HG02970 (cell line): ENCODE data around the gene ZSCAN21.

ENCODE experiments used
- ATAC-seq: cut with Tn5 transposase; IDR thresholded peaks from one replicate; pipeline ENCODE4 v1.9.1; 2021; ENCODE audit warnings: mild to moderate bottlenecking, moderate library complexity, moderate number of reproducible peaks; ENCODE audit not compliant: unreplicated experiment, low FRiP score

The ZSCAN21 gene

GRCh38 chr7:100093925-100094486, 44.4 kb downstream of the ZSCAN21 start:
- ATAC-seq, result no peak

DNA sequence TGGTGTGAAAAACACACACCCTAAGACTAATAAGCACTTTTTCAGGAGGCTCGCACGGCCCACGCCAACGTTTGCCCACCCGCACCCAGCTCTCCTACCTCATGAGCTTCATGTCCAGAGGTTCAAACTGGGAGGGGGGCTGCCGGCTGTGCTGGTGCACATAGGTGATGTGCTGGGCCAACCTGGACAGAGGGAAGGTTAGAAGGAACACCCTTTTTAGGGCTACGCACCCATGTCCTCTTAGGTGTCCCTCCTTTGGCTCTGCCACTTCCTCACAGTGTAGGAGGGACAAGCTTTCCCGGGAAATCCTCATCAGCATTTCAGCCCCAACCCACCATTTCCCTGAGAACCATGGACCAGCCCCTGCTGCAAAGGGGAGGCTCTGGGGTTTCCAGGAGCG, 45.7 kb downstream of the ZSCAN21 start:
- ATAC-seq, result no peak

- ATAC-seq, result no peak
Observed at GRCh38 chr7:100095704-100096103, 46.1 kb downstream of the ZSCAN21 start.

DNA sequence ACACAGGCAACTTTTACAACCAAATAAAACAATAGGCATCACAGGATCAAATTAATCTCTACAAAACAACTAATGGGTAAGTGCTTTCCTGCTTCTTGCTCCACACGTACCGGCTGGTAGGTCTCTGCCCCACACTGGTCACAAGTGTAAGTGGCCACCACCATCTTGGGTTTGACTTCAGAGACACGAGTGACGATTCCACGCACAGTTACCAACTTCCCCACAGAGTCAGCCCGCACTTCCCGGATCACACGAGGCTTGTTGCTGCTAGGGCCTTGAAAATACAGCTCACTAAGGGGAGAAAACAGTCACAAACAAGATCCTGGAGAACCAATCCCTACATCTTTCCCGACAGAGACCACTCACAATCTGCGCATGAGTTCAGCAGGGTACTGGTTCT, 49.3 kb downstream of the ZSCAN21 start:
- ATAC-seq, result no peak

- ATAC-seq, result no peak
Observed at GRCh38 chr7:100099452-100099851, 49.9 kb downstream of the ZSCAN21 start.

DNA sequence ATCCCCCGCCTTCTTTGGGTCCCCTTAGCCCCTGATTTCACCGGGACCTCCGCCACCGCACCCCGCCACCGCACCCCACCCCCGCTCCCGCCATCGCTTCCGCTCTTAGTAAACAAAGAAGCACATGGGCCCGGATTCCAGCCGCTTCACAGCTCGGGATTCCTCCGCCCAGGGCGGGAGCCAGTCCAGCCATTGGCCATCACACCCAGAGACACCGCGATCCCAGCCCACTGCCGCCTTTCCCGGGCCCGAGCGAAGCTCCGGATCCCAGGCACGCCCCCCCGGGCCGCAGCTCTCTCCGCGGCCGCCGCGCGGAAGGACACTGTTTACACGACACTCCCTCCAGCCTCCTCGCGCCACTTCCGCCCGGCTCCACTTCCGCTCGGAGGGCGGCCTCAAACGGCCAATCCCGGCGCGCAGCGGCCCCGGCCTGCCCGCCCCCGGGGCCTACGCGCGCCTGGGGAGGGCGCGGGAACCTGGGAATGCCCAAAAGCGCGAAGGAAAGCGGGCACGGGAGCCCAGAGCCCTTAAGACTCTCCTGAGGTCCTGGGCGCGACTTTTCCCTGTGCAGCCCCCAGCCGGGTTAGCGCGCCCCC, 50.9 kb downstream of the ZSCAN21 start:
- ATAC-seq, result peak; percentile 64

DNA sequence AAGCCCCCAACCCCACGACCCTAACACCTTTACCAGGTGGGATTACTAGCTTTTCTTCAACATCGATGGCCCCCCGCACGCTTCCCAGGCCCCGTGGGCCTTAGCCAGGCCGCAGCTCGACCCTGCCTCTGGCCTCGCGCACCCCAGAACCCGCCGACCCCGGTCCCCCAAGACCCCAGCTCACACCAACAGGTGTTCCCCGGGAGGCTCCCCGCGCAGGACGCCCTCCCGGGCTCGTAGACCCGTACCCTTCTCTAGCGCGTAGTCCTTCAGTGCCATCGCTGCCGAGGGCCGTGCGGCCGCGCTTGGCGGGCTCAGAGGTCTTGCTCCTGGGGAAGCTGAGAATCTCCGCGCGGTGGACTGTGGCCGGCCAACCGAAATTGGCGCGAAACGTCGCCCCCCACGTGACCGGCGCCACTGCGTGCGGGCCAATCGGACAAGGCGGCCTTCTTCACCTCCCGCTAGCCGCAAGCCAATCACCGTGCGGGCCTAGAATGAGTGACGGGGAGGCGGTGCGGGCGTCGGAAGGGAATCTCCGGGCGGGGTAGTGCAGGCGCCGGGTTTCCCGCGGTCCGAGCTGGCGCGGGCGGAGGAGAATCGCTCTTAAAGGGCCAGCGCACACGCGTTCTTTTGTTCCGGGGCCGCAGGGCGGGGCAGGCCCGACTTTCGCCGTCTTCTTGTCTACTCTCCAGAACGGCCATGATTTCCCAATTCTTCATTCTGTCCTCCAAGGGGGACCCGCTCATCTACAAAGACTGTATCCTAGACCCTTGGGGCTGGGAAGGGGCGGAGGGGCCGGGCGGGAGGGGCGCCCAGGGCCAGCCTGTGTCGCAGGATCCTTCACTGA, 51.7 kb downstream of the ZSCAN21 start, which contains the start of the genes AP4M1 and MCM7:
Gene AP4M1, plus strand, starts transcription at position 628 of the 847 bp plus-strand sequence. Its CDS starts 72 bp downstream, at position 700.
Gene MCM7, minus strand, starts transcription at position 382 of the 847 bp plus-strand sequence. Its CDS starts 103 bp downstream, at position 279.
- ATAC-seq, result peak; percentile 77

- ATAC-seq, result no peak
Observed at GRCh38 chr7:100102950-100103840, 53.6 kb downstream of the ZSCAN21 start.

GRCh38 chr7:100105534-100105933, 56.0 kb downstream of the ZSCAN21 start:
- ATAC-seq, result no peak

DNA sequence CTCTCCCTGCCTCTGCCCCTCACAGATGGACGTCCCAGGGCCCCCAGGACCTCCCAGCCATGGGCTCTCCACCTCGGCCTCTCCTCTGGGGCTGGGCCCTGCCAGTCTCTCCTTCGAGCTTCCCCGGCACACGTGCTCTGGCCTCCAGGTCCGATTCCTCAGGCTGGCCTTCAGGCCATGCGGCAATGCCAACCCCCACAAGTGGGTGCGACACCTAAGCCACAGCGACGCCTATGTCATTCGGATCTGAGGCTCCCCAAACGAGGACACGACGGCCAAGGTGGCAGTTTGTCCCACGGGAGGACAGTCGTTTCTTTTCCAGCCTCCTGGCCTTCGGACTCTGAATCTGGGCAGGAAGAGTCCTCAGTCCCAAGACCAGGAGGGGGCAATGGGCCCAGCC, 57.1 kb downstream of the ZSCAN21 start:
- ATAC-seq, result no peak

DNA sequence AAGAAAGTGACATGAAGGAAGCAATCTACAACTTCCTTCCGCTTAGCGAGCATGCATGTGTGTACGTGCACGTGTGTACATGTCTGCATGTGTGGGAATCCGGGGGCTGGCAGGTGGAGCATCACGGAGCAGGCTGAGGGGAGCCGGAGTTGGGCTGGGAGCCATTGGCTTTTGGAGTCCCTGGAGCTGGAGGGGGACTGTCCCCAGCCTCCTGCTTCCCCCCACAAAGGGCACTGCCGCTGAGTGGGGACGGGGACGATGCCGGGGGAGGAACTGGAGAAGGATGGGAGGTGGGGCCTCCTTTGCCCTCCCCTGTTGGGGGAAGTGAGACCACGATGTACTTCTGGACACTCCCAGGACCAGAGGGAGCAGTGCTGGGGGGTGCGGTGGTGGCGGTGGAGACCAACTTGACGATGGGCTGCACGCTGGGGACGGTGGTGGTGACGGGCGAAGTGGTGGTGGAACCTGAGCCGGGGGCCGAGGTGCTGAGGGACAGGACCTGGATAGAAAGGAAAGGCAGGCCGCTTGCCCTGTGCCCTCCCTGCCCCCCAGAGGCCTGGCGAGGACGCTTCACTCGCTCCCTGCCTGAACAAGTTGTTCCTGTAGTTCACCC, 57.7 kb downstream of the ZSCAN21 start:
- no peak for ATAC-seq

GRCh38 chr7:100107890-100108289, 58.3 kb downstream of the ZSCAN21 start:
- no peak for ATAC-seq

- ATAC-seq, result no peak
Observed at GRCh38 chr7:100109521-100110163, 60.1 kb downstream of the ZSCAN21 start.

DNA sequence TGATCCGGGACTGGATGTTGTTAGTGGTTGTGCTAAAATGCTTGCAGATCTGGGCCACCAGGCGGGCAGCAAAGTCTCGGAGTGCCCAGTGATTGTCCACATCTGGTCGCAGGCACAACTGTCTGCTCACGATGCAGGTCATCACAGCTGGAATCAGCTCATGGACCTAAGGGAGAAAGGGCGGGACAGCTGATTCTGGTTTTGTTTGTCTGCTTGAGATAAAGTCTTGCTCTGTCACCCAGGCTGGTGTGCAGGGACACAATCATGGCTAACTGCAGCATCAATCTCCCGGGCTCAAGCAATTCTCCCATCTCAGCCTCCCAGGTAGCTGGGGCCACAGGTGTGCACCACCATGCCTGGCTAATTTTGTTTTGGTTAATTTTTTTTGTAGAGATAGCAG, 61.6 kb downstream of the ZSCAN21 start:
- ATAC-seq, result no peak

- no peak for ATAC-seq
Observed at GRCh38 chr7:100111914-100112313, 62.3 kb downstream of the ZSCAN21 start.
